ELR (cell line): ENCODE measurements around the gene HSPA4.

Experiments used
- DNase-seq: peaks from one replicate; pipeline ENCODE4 v3.0.0-alpha.2; 2015; ENCODE audit warnings: low read depth

Gene HSPA4

GRCh38 chr5:133106343-133106742 is 54.5 kb downstream of the HSPA4 start:
- no peak for DNase-seq

- DNase-seq: no peak
Observed at GRCh38 chr5:133106761-133107572, 55.2 kb downstream of the HSPA4 start.

DNA sequence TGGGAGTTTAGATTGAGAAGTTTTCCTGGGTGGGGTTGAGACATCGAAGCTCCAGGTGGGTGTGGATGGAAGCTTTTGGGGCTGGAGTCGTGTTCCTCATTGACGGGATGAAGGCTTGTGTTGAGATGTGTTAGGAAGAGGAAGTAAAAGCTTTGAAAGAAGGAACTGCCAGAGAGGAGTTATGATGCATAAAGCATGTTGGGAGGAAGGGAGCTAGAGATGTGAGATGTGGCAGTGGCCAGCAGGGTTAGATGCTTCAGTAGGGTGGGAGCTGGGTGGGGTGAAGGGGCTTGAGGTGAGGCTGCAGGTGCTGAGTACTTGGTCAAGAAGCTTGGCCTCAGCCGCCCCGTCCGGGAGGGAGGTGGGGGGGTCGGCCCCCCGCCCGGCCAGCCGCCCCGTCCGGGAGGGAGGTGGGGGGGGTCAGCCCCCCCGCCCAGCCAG is 56.7 kb downstream of the HSPA4 start:
- peak; percentile 20 for DNase-seq

DNA sequence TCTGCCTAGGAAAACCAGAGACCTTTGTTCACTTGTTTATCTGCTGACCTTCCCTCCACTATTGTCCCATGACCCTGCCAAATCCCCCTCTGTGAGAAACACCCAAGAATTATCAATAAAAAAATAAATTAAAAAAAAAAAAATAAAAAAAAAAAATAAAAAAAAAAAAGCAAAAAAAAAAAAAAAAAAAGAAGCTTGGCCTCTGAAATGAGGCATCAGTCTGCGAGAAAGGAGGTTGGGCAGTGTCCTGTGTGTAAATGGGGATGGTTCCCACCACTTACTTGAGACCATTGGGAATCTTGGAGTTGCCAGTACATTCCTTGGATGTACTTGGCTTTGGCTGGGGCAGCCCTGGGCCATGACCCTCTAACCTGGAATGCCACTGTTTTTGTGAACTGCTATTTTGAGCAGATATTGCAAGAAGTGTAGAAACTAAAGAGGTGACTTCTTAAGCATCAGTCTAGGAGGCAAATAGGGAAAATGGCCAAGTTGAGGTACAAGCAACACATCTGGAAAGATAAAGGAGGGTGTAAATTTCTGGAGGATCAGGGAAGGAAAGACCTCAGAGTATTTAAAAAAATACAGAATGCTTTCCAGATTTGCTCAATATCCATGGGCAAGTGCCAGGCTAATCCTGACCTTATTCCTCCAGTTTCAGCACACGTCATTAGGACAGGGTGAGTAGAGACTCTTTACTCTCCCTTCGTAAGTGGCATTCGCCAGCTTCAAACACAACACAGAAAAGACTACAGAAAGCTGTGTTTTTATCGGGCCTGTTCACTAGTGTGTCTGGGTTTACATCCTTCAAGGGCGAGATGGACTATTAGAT is 58.1 kb downstream of the HSPA4 start:
- no peak for DNase-seq

GRCh38 chr5:133110709-133111108 is 58.9 kb downstream of the HSPA4 start:
- no peak for DNase-seq

GRCh38 chr5:133111299-133111698 is 59.5 kb downstream of the HSPA4 start:
- DNase-seq: peak; percentile 83

GRCh38 chr5:133112026-133112660 is 60.3 kb downstream of the HSPA4 start:
- DNase-seq: no peak

DNA sequence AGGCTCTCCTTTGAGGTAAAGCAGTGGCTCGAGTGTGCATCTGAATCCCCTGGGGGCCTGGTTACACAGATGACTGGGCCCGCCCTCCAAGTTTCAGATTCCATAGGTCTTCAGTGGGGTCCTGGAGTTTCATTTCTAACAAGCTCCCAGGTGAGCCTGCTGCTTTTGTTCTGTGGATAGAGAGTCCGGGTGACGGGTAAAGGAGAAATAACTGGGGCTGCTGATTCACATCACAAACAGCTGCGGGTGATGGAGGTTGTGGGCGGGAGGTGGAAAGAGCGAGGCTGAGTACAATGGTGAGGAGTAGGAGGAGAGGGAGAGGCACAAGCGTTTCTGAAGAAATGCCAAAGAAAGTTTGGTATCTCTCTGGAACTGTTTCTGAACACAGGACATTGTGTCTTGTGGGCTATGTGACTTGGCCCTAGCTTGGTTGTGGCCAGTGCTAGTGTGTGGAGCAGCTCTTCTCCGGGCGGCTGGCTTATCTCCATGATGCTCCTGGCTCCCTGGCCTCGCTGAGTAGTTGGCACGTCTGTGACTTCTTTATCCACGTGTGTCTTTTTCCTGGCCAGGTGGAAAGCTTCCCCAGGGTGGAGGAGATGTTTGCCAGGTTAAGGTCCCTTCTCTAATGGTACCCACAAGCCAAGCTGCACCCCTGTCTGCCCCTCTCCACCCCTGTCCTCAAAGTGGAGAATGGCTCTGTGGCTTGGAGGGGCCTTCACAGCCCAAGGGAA is 61.7 kb downstream of the HSPA4 start:
- DNase-seq: peak; percentile 61

GRCh38 chr5:133114166-133114932 is 62.5 kb downstream of the HSPA4 start:
- DNase-seq: no peak

DNA sequence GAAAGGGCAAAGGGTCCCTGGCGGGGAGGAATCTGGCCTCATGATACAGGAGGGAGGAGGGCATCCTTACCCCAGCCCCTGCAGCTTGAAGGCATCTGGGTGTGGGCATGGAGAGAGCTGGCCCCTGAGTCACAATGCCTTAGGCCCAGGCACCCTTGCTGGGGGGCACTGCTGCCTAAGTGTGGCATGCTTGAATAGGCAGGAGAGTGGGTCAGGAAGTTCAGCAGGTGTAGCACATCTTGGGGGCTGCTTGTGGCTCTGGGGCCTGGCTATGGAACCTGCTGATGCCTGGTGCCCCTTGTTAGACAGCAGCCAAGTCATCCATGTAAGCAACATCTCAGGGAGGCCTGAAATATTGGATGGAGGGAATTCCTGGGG is 63.1 kb downstream of the HSPA4 start:
- DNase-seq: no peak

DNA sequence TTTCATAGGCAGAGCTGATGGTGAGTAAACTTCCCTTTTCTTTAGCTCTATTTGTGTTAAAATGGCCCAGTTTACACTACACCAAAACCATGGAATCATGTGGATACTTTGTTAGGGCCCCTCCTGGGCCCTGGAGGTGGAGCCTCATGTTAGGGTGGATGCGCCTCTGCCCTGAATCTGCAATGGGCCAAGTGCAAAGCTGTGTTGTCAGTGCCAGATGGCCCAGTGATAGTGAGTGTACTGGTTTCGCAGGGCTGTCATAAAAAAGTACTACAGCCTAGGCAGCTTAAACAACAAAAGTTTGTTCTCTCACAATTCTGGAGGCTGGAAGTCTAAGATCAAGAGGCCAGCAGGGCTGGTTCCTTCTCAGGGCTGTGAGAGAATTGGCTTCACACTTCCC is 64.8 kb downstream of the HSPA4 start:
- no peak for DNase-seq

- no peak for DNase-seq
Observed at GRCh38 chr5:133117166-133117911, 65.5 kb downstream of the HSPA4 start.

- no peak for DNase-seq
Observed at GRCh38 chr5:133117912-133118445, 66.2 kb downstream of the HSPA4 start.

DNA sequence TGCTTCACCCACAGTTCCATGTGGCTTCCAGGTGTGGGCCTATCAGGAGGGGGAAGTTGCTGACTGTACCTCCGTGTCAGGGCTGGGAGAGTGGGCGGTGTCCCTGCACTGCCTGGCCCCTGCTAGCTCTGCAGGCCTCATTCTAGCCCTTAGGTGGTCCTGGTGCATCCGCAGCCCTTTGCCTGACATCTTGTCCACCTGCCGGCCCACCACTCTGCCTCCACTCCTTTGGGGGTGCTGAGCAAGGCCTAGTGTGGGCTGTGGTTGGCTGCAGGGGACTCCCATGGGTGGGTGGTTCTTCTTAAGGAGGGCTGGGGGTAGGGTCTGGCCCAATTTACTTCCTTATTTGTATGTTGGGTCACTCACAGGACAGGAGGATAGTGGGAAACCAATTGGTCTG is 66.9 kb downstream of the HSPA4 start:
- no peak for DNase-seq

GRCh38 chr5:133119233-133119711 is 67.5 kb downstream of the HSPA4 start:
- DNase-seq: no peak

DNA sequence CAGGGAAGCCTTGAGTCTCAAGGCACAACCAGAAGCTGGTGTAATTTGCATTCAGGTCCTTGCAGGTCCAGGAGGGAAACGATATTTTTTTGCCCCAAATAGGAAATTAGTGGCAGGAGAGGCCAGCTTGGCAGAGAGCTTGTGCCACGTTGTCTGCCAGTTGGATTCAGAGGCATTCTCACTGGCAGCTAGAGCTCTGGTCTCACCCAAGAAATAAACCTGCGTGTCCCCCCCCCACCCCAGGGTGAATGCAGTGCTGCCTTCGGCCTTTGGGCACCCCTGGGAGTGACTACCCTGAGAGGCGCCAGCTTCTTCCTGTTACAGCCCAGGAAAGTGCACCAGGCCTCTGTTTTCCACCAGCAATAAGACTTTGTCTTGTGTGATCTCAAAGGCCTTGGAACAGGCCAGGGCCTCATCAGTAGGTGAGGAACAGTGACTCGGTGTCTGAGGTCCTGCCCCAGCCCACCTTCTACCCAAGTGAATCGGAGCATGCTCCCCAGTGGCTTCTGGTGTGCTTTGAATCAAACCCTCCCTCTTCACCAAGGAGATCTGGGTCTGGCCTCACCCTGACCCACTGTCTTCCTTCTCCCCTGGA is 68.4 kb downstream of the HSPA4 start:
- DNase-seq: no peak

DNA sequence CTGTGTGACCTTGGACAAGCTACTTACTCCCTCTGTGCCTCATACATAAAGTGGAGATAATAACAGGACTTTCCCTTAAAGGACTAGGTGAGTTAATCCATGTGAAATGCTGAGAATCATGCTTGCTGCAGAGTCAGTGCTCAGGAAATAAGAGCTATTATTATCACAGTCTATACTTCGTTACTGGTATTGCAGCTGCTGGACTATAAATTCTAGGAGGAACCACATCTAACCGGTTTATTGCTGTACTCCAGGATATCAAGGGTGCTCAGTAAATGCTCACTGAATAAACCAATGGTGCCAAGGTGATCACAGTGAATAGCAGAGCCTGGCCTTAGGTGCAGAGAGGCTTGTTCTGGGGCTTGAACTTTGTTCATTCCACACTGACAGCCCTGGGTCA is 69.3 kb downstream of the HSPA4 start:
- no peak for DNase-seq

GRCh38 chr5:133121611-133122150 is 69.9 kb downstream of the HSPA4 start:
- DNase-seq: no peak

DNA sequence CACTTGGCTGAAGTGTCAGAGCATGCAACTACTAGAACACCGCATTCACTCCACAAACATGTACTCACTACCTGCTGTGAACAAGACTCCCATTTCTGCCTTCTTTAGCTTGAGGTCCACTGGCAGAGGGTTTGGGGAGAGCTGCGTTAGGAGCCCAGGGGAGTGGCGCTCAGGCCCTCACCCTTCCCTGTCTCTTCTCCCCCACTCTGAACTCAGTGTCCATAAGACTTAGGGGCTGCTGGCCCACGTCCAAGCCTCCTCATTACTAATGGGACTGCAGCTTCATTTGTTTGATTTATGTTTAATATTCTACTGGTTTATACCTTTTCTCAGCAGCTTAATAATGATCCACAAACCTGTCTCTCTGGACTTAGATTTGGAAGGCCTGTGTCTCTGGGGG is 70.9 kb downstream of the HSPA4 start:
- no peak for DNase-seq
